HepG2 (cell line): ENCODE data around the gene ITGAE. TPM values are rescaled to one million over a fixed set of nuclear protein-coding genes. Genes with fewer than 3 reads are reported as not detected.
A peak's percentile ranks its signal among the peaks of the same experiment; 100 is the strongest.

ENCODE experiments used
- ADNP ChIP-seq: sonication (generic); formaldehyde crosslinking; IDR thresholded peaks from 2 replicates; pipeline ENCODE4 v1.4.0; 2020; ENCODE audit warnings: missing genetic modification reagents
- FIP1L1 ChIP-seq: fragments of 200-400 bp; formaldehyde crosslinking; IDR thresholded peaks from 2 replicates; pipeline ENCODE4 v1.6.1; 2018; ENCODE audit warnings: low read depth, mild to moderate bottlenecking, low read length, moderate library complexity, borderline replicate concordance; ENCODE audit not compliant: insufficient read depth
- GABPA ChIP-seq, 2 experiments: IDR thresholded peaks; 2 replicates each; pipeline ENCODE4 v1.6.1; 2011 to 2016; ENCODE audit warnings: low read depth in 2 of 2, low read length in 1 of 2, missing biosample characterization in 1 of 2, missing genetic modification characterization in 1 of 2
- HOXA7 ChIP-seq: sonication (generic); formaldehyde crosslinking; IDR thresholded peaks from 2 replicates; pipeline ENCODE4 v1.8.1; 2022; ENCODE audit warnings: mild to moderate bottlenecking, missing genetic modification reagents, moderate library complexity
- HOXD1 ChIP-seq: sonication (generic); formaldehyde crosslinking; IDR thresholded peaks from 2 replicates; pipeline ENCODE4 v1.5.0; 2020; ENCODE audit warnings: missing genetic modification reagents
- IKZF4 ChIP-seq: sonication (generic); formaldehyde crosslinking; IDR thresholded peaks from 2 replicates; pipeline ENCODE4 v1.5.1; 2020; ENCODE audit warnings: borderline replicate concordance, mild to moderate bottlenecking, low read depth, missing genetic modification reagents; ENCODE audit errors: not compliant biosample characterization
- MTA3 ChIP-seq: sonication (generic); formaldehyde crosslinking; IDR thresholded peaks from 2 replicates; pipeline ENCODE4 v1.4.0; 2020; ENCODE audit warnings: missing genetic modification reagents
- RAD21 ChIP-seq: fragments of 450-650 bp; formaldehyde crosslinking; IDR thresholded peaks from 2 replicates; pipeline ENCODE4 v1.5.0; 2020; ENCODE audit warnings: mild to moderate bottlenecking
- RAD51 ChIP-seq: fragments of 450-650 bp; IDR thresholded peaks from 2 replicates; pipeline ENCODE4 v1.6.1; 2016; ENCODE audit warnings: borderline replicate concordance
- SP2 ChIP-seq: sonication (generic); formaldehyde crosslinking; IDR thresholded peaks from 2 replicates; pipeline ENCODE4 v1.5.1; 2020; ENCODE audit warnings: mild to moderate bottlenecking, missing genetic modification reagents
- ZBTB20 ChIP-seq: sonication (generic); formaldehyde crosslinking; IDR thresholded peaks from 2 replicates; pipeline ENCODE4 v1.8.1; 2023; ENCODE audit warnings: missing genetic modification reagents, low read depth, mild to moderate bottlenecking, borderline replicate concordance
- ZBTB38 ChIP-seq: sonication (generic); formaldehyde crosslinking; IDR thresholded peaks from 2 replicates; pipeline ENCODE4 v1.5.1; 2020; ENCODE audit warnings: mild to moderate bottlenecking, missing genetic modification reagents
- ZNF234 ChIP-seq: sonication (generic); formaldehyde crosslinking; conservative IDR thresholded peaks from 2 replicates; pipeline ENCODE4 v1.5.1; 2020; ENCODE audit warnings: mild to moderate bottlenecking, missing genetic modification reagents
- ZNF615 ChIP-seq: sonication (generic); formaldehyde crosslinking; IDR thresholded peaks from 2 replicates; pipeline ENCODE4 v1.5.0; 2020; ENCODE audit warnings: mild to moderate bottlenecking, missing genetic modification reagents, borderline replicate concordance
- ZNF737 ChIP-seq: sonication (generic); formaldehyde crosslinking; IDR thresholded peaks from 2 replicates; pipeline ENCODE4 v1.5.0; 2020; ENCODE audit warnings: missing genetic modification reagents, mild to moderate bottlenecking, borderline replicate concordance
- ZNF766 ChIP-seq: sonication (generic); formaldehyde crosslinking; IDR thresholded peaks from 2 replicates; pipeline ENCODE4 v1.5.0; 2020; ENCODE audit warnings: missing genetic modification reagents, borderline replicate concordance
- polyA plus RNA-seq, 8 experiments: library from polyadenylated mRNA; depleted of rRNA in 3 of 8; stranded (reverse) in 7 of 8; unstranded in 1 of 8; fragments of >200 nt; fragmentation: Illumina TruSeq in 4 of 8; extraction: Trizol in 4 of 8; gene quantifications; 2 replicates each; pipeline versions ENCODE4 v1.2.1 to v1.2.3, GENCODE V29; 2011 to 2016; ENCODE audit warnings: low read depth in 4 of 8, missing spikeins in 1 of 8, mixed read lengths in 1 of 8; ENCODE audit not compliant: insufficient read depth in 1 of 8
- total RNA-seq, 5 experiments: library from RNA; depleted of rRNA; stranded (reverse); fragments of >200 nt; fragmentation: Illumina TruSeq; extraction: Trizol; gene quantifications; 2 replicates each; pipeline ENCODE4 v1.2.3, GENCODE V29; 2016; ENCODE audit warnings: low read depth in 1 of 5
- TF ChIP-seq, protein P1 (sequence below): IDR thresholded peaks from 2 replicates; pipeline ENCODE4 v1.6.1; 2016; ENCODE audit warnings: low read depth
- TF ChIP-seq, protein P2 (sequence below): sonication (generic); formaldehyde crosslinking; IDR thresholded peaks from 2 replicates; pipeline ENCODE4 v1.4.0; 2020; ENCODE audit warnings: missing genetic modification reagents; ENCODE audit errors: not compliant biosample characterization
- TF ChIP-seq, protein P3 (sequence below): sonication (generic); formaldehyde crosslinking; IDR thresholded peaks from 2 replicates; pipeline ENCODE4 v1.4.0; 2020; ENCODE audit warnings: low read depth, missing genetic modification reagents
- TF ChIP-seq, protein P4 (sequence below): sonication (generic); formaldehyde crosslinking; IDR thresholded peaks from 2 replicates; pipeline ENCODE4 v1.4.0; 2020; ENCODE audit warnings: missing genetic modification reagents

Gene ITGAE
- total and polyA plus RNA-seq, 2 of the 13 experiments (the other 11 are each of a cell fraction or from before 2014, with no cell fraction given), result 42.3 to 49.0 TPM

DNA sequence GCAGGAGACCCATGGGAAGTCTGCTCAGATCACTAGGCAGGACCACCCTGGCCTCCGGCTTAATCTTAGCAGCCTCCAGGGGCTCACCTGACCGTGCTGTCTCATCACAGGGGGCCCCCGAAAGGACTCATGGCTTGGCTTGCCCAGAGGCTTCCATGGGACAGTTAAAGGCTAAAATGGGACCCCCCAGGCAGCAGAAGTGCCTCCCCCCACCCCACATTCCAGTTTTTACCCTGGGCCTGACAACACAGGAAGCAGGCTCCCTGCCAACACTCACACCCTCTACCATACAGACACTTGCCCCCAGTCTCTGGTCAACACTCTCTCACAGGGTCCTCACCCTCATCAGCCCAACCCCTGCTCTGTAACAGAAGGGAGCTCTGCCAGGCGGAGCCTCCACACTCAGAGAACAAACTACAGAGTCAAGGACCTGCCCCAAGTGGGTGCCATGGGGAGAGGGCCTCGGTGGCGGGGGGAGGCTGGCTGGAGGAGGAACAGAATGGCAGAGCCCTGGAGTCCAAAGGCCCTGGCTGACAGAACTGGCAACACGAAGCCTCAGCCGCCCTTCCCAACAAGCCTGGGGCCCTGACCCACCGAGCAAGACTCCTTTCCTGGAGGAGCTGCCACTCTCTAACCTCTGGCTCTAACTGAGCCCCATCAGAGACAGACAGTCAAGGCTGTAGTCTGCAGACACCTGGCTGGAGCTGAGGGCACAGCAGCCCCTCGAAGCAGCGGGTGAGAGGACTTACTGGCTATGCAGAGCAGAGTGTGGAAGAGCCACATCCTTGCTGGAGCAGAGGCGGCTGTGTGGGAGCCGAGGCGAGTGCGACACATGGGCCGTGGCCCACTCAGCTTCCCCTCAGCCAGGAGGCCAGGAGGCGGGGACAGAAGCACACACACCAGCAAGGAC, at the start of gene ITGAE (continued):
- TF ChIP-seq RAD51 (no peak), SP2 (CRISPR knock-in tag) (no peak), RAD21 (CRISPR knock-in tag) (no peak), ZNF766 (no peak), GABPA (IDR thresholded peaks at IDR 0.05; ENCODE audit: low read depth, low read length) (no peak), GABPA (CRISPR knock-in tag; IDR thresholded peaks at IDR 0.05; ENCODE audit: low read depth) (no peak), ZBTB20 (CRISPR knock-in tag) (no peak), ADNP (CRISPR knock-in tag) (no peak), IKZF4 (CRISPR knock-in tag) (no peak), ZBTB38 (peak; percentile 69), HOXA7 (CRISPR knock-in tag) (no peak), MTA3 (CRISPR knock-in tag) (no peak), ZNF615 (CRISPR knock-in tag) (no peak), HOXD1 (no peak), FIP1L1 (no peak), ZNF737 (CRISPR knock-in tag) (0 out of 2 replicates have a peak, but pooled peaks have one; percentile 81), ZNF234 (CRISPR knock-in tag) (no peak)
- TF ChIP-seq, protein P1, sequence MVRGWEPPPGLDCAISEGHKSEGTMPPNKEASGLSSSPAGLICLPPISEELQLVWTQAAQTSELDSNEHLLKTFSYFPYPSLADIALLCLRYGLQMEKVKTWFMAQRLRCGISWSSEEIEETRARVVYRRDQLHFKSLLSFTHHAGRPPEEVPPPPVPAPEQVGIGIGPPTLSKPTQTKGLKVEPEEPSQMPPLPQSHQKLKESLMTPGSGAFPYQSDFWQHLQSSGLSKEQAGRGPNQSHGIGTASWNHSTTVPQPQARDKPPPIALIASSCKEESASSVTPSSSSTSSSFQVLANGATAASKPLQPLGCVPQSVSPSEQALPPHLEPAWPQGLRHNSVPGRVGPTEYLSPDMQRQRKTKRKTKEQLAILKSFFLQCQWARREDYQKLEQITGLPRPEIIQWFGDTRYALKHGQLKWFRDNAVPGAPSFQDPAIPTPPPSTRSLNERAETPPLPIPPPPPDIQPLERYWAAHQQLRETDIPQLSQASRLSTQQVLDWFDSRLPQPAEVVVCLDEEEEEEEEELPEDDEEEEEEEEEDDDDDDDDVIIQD (CRISPR knock-in tag), result no peak
- TF ChIP-seq, protein P2, sequence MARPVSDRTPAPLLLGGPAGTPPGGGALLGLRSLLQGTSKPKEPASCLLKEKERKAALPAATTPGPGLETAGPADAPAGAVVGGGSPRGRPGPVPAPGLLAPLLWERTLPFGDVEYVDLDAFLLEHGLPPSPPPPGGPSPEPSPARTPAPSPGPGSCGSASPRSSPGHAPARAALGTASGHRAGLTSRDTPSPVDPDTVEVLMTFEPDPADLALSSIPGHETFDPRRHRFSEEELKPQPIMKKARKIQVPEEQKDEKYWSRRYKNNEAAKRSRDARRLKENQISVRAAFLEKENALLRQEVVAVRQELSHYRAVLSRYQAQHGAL (CRISPR knock-in tag), result no peak
- TF ChIP-seq, protein P3, sequence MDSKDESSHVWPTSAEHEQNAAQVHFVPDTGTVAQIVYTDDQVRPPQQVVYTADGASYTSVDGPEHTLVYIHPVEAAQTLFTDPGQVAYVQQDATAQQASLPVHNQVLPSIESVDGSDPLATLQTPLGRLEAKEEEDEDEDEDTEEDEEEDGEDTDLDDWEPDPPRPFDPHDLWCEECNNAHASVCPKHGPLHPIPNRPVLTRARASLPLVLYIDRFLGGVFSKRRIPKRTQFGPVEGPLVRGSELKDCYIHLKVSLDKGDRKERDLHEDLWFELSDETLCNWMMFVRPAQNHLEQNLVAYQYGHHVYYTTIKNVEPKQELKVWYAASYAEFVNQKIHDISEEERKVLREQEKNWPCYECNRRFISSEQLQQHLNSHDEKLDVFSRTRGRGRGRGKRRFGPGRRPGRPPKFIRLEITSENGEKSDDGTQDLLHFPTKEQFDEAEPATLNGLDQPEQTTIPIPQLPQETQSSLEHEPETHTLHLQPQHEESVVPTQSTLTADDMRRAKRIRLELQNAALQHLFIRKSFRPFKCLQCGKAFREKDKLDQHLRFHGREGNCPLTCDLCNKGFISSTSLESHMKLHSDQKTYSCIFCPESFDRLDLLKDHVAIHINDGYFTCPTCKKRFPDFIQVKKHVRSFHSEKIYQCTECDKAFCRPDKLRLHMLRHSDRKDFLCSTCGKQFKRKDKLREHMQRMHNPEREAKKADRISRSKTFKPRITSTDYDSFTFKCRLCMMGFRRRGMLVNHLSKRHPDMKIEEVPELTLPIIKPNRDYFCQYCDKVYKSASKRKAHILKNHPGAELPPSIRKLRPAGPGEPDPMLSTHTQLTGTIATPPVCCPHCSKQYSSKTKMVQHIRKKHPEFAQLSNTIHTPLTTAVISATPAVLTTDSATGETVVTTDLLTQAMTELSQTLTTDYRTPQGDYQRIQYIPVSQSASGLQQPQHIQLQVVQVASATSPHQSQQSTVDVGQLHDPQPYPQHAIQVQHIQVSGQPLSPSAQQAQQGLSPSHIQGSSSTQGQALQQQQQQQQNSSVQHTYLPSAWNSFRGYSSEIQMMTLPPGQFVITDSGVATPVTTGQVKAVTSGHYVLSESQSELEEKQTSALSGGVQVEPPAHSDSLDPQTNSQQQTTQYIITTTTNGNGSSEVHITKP, result no peak
- TF ChIP-seq, protein P4, sequence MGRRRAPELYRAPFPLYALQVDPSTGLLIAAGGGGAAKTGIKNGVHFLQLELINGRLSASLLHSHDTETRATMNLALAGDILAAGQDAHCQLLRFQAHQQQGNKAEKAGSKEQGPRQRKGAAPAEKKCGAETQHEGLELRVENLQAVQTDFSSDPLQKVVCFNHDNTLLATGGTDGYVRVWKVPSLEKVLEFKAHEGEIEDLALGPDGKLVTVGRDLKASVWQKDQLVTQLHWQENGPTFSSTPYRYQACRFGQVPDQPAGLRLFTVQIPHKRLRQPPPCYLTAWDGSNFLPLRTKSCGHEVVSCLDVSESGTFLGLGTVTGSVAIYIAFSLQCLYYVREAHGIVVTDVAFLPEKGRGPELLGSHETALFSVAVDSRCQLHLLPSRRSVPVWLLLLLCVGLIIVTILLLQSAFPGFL (CRISPR knock-in tag), result no peak
